Spleen (tissue), 11 donors: ENCODE data around the gene ST6GALNAC2. TPM values are rescaled to one million over a fixed set of nuclear protein-coding genes. Genes with fewer than 3 reads are reported as not detected.
"Not testable (repeated sequence)": the region's sequence is repeated elsewhere in the genome, so short reads cannot be mapped to it uniquely, and the experiment has no call there.

Experiments
- DNase-seq: peaks from one replicate; pipeline ENCODE4 v3.0.0-alpha.2; 2020
- H3K27ac ChIP-seq, 8 donors: fragments of 200-600 bp; sonication (generic) in 7 of 8; 1 replicate in 4 of 8; 2 replicates in 4 of 8; pipeline versions ENCODE4 v1.5.0 to v1.8.0; 2016 to 2021; ENCODE audit warnings: inconsistent platforms in 4 of 8, mild to moderate bottlenecking in 4 of 8, moderate library complexity in 1 of 8
- H3K27me3 ChIP-seq, 7 donors: fragments of 200-600 bp; sonication (generic) in 6 of 7; replicated peaks in 1 of 7; 1 replicate in 4 of 7; 2 replicates in 3 of 7; pipeline versions ENCODE4 v1.5.0 to v1.8.0; 2016 to 2021; ENCODE audit warnings: inconsistent platforms in 3 of 7, mild to moderate bottlenecking in 1 of 7
- H3K36me3 ChIP-seq, 6 donors: fragments of 200-600 bp; sonication (generic) in 5 of 6; 1 replicate in 4 of 6; 2 replicates in 2 of 6; pipeline versions ENCODE4 v1.5.0 to v1.8.0; 2016 to 2021; ENCODE audit warnings: inconsistent platforms in 2 of 6
- H3K4me1 ChIP-seq, 6 donors: fragments of 200-600 bp; sonication (generic) in 5 of 6; 1 replicate in 3 of 6; 2 replicates in 3 of 6; pipeline versions ENCODE4 v1.5.0 to v1.8.0; 2016 to 2021; ENCODE audit warnings: inconsistent platforms in 3 of 6
- H3K4me3 ChIP-seq, 8 donors: fragments of 200-600 bp; sonication (generic) in 7 of 8; 1 replicate in 4 of 8; 2 replicates in 4 of 8; pipeline versions ENCODE4 v1.5.0 to v1.8.0; 2016 to 2021; ENCODE audit warnings: inconsistent platforms in 4 of 8, mild to moderate bottlenecking in 4 of 8, moderate library complexity in 2 of 8
- H3K9me3 ChIP-seq, 8 donors: fragments of 200-600 bp; sonication (generic) in 7 of 8; 1 replicate in 4 of 8; 2 replicates in 4 of 8; pipeline versions ENCODE4 v1.5.0 to v1.8.0; 2016 to 2021; ENCODE audit warnings: inconsistent platforms in 4 of 8
- CTCF ChIP-seq, 11 experiments: fragments of 200-600 bp in 7 of 11; fragments of 450-650 bp in 4 of 11; sonication (generic) in 4 of 11; IDR thresholded peaks in 8 of 11; conservative IDR thresholded peaks in 3 of 11; 1 replicate in 7 of 11; 2 replicates in 4 of 11; pipeline versions ENCODE4 v1.4.0 to v1.8.0; 2016 to 2021; ENCODE audit warnings: antibody characterized with exemption in 11 of 11, inconsistent platforms in 4 of 11, mild to moderate bottlenecking in 1 of 11
- POLR2A ChIP-seq, 3 donors: fragments of 450-650 bp; IDR thresholded peaks; one replicate each; pipeline ENCODE4 v1.5.1; 2017; ENCODE audit warnings: antibody characterized with exemption in 3 of 3, mild to moderate bottlenecking in 1 of 3
- POLR2AphosphoS5 ChIP-seq, 3 donors: sonication (generic); formaldehyde crosslinking; IDR thresholded peaks; one replicate each; pipeline ENCODE4 v1.5.1; 2017; ENCODE audit warnings: antibody characterized with exemption in 3 of 3
- WGBS, 5 donors: extraction: QIAGEN DNeasy Blood & Tissue Kit in 3 of 5; methylation state at CpG; one replicate each; pipeline versions ENCODE4 v1.1.5 to v1.1.7; 2013 to 2018; 5-methylcytosine and 5-hydroxymethylcytosine counted together
- intact Hi-C: fragments of 100-400 bp; cut with DNase I; formaldehyde crosslinking; loops from one replicate; pipeline ENCODE4 v1.15.0; 2023; ENCODE audit warnings: low total_unique reads
- polyA plus RNA-seq, 3 donors: library from polyadenylated mRNA; stranded (reverse); fragments of 200-250 nt; gene quantifications; one replicate each; pipeline ENCODE4 v1.2.1, GENCODE V29; 2013
- total RNA-seq, 7 donors: library from RNA; depleted of rRNA in 3 of 7; stranded (reverse); fragments of >200 nt in 3 of 7; fragmentation: NEBNext Ultra II Directional in 4 of 7; extraction: Animal tissue kit (Norgen Biotek cat#: 25700) in 4 of 7; gene quantifications; one replicate each; pipeline versions ENCODE4 v1.1.0 to v1.2.1, GENCODE V29; 2016 to 2021
- donor health status: healthy with polysubstance abuse.
- donor health status: DM: no; HTN: no; CAD: no; lungs with moderate emphysema.
- donor health status: DM: no; HTN: no; CAD: no.
- donor health status: Bipolar disorder and iron deficiency.
- donor health status: healthy.
- donor health status: DM: no; HTN: no; CAD: no.
- donor health status: DM: yes; HTN: yes; CAD: no.

ST6GALNAC2 gene
- total and polyA plus RNA-seq, 10 donors: 1.1 to 15.7 (median 8.7) TPM

GRCh38 chr17:76560036-76560876 is 25.4 kb downstream of the ST6GALNAC2 start:
- Histone ChIP-seq H3K27ac (peak overlapping the region in 7 of 8 donors; percentile 44 to 97 (median 74)), H3K4me1 (peaks cover 28 to 78% (median 62%) of the 10 kb centered on the region in 6 donors), H3K27me3 (no peaks in the 10 kb centered on the region), H3K36me3 (peaks cover 0 to 59% (median 19%) of the 10 kb centered on the region in 6 donors), H3K9me3 (no peaks in the 10 kb centered on the region), H3K4me3 (peak overlapping the region in 3 of 8 donors; percentile 2 to 85 (median 14))
- TF ChIP-seq CTCF (IDR thresholded peaks at IDR 0.05 in 8 of 11, conservative IDR thresholded peaks at IDR 0.05 in 3 of 11) (no peak), POLR2AphosphoS5 (IDR thresholded peaks at IDR 0.05) (no peak), POLR2A (IDR thresholded peaks at IDR 0.05) (no peak)
- intact Hi-C loops: no loop called here
- WGBS, 5 donors: 76 to 85% (median 81%) methylated on average over 10 of the region's 10 CpGs
- no peak for DNase-seq

- Histone ChIP-seq H3K4me1 (peaks cover 28 to 83% (median 62%) of the 10 kb centered on the region in 6 donors), H3K4me3 (peak overlapping the region in 2 of 8 donors; percentile 61 to 85), H3K27ac (peak overlapping the region in 3 of 8 donors; percentile 79 to 97 (median 93)), H3K36me3 (peaks cover 0 to 51% (median 13%) of the 10 kb centered on the region in 6 donors)
- WGBS, 5 donors: 85 to 90% (median 87%) methylated on average over 7 of the region's 7 CpGs
- intact Hi-C loops, H3K9me3 ChIP-seq, DNase-seq, H3K27me3 ChIP-seq: not testable (repeated sequence)
Observed at GRCh38 chr17:76559460-76559859, 26.2 kb downstream of the ST6GALNAC2 start.

- Histone ChIP-seq H3K4me3 (peak overlapping the region; percentile 56 to 94 (median 72)), H3K27ac (peak overlapping the region; percentile 84 to 97 (median 93)), H3K9me3 (no peaks in the 10 kb centered on the region), H3K27me3 (no peaks in the 10 kb centered on the region), H3K4me1 (peaks cover 28 to 90% (median 60%) of the 10 kb centered on the region in 6 donors), H3K36me3 (peaks cover 0 to 41% (median 9%) of the 10 kb centered on the region in 6 donors)
- intact Hi-C loops: no loop called here
- DNase-seq: no peak
- TF ChIP-seq CTCF (IDR thresholded peaks at IDR 0.05 in 8 of 11, conservative IDR thresholded peaks at IDR 0.05 in 3 of 11) (peak in 9 of 11 experiments; percentile 20 to 62 (median 45)), POLR2AphosphoS5 (IDR thresholded peaks at IDR 0.05) (no peak)
- WGBS, 5 donors: 1 to 2% (median 1%) methylated on average over 13 to 14 of the region's 14 CpGs
Observed at GRCh38 chr17:76558198-76559095, 27.2 kb downstream of the ST6GALNAC2 start.

GRCh38 chr17:76557368-76558197 is 28.1 kb downstream of the ST6GALNAC2 start:
- 0 to 1% (median 0%) methylated on average over 42 to 55 of the region's 55 CpGs for WGBS, 5 donors
- Histone ChIP-seq H3K4me3 (peak overlapping the region; percentile 56 to 94 (median 72)), H3K27me3 (no peaks in the 10 kb centered on the region), H3K27ac (peak overlapping the region; percentile 84 to 97 (median 93)), H3K36me3 (peaks cover 0 to 34% (median 5%) of the 10 kb centered on the region in 6 donors), H3K4me1 (peaks cover 28 to 88% (median 54%) of the 10 kb centered on the region in 6 donors), H3K9me3 (no peaks in the 10 kb centered on the region)
- TF ChIP-seq POLR2AphosphoS5 (IDR thresholded peaks at IDR 0.05) (peak; percentile 96 to 98 (median 97)), POLR2A (IDR thresholded peaks at IDR 0.05) (peak in 1 of 3 donors; percentile 44), CTCF (IDR thresholded peaks at IDR 0.05 in 8 of 11, conservative IDR thresholded peaks at IDR 0.05 in 3 of 11) (peak; percentile 51 to 87 (median 74))
- intact Hi-C loops: no loop called here
- DNase-seq: peak; percentile 97
